ENCODE results near the gene MTHFSD. TPM values are rescaled to one million over a fixed set of nuclear protein-coding genes. Genes with fewer than 3 reads are reported as not detected.

The MTHFSD gene
- total RNA-seq, 1 donor: 15.9 TPM

DNA sequence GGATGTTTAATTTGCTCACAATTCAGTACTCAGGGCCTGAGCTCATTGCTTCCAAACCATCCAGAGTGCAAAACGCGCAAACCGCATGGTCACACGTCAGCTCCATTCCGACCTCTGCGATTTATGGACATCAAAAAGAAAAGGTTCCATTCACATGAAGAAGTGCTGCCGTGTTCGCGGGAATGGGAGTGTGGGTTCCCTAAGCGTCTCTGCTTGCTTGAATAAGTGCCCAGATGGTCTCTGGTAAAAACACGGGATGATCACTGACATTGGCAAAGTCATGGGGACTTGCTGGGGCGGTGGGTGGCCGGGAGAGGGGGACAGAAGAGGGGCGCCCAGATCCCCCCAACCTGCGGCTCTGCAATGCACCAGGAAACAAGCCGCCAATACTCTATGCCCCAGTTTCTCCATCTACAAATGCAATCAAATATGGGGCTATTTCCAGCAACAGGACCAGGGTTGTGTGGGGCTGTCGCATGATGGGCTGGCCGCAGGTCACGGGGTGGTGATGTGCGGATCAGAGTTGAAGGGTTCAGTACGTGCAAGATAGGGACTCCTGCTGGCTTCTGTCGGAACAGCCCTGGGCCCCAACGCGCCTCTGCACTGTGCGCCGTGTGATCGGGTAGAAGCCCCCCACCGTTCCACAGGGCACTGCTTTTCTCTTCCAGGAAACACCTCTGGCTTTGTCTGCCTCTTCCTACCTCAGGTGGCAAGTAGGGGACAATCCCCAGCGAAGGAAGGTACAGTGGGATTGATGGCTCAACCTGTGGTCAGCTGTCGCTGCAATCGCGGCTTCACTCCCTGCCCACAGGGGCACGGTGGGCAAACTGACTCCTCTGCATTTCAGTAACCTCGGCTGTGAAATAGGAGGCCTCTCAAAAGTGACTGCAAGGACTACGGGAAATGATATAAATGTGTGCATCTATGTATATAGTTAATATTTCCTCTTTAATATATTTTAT, 33.5 kb downstream of the MTHFSD start:
- TF ChIP-seq, protein P1, sequence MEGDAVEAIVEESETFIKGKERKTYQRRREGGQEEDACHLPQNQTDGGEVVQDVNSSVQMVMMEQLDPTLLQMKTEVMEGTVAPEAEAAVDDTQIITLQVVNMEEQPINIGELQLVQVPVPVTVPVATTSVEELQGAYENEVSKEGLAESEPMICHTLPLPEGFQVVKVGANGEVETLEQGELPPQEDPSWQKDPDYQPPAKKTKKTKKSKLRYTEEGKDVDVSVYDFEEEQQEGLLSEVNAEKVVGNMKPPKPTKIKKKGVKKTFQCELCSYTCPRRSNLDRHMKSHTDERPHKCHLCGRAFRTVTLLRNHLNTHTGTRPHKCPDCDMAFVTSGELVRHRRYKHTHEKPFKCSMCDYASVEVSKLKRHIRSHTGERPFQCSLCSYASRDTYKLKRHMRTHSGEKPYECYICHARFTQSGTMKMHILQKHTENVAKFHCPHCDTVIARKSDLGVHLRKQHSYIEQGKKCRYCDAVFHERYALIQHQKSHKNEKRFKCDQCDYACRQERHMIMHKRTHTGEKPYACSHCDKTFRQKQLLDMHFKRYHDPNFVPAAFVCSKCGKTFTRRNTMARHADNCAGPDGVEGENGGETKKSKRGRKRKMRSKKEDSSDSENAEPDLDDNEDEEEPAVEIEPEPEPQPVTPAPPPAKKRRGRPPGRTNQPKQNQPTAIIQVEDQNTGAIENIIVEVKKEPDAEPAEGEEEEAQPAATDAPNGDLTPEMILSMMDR (IDR thresholded peaks at IDR 0.05; ENCODE audit: insufficient read depth, low read length): no peak
- no peak for DNase-seq (ENCODE audit: low read depth)

GRCh38 chr16:86520317-86521210, 34.5 kb downstream of the MTHFSD start:
- peak overlapping the region; percentile 50 for H3K4me3 ChIP-seq (ENCODE audit: low read depth, low read length)
- TF ChIP-seq, protein P1 (IDR thresholded peaks at IDR 0.05; ENCODE audit: insufficient read depth, low read length): no peak
- DNase-seq (ENCODE audit: low read depth): no peak

More for the DNA sequence above, 33.5 kb downstream of the MTHFSD start:
- no peak overlapping the region for H3K4me3 ChIP-seq (ENCODE audit: low read depth, low read length)

- peak overlapping the region; percentile 50 for H3K4me3 ChIP-seq (ENCODE audit: low read depth, low read length)
Measured at GRCh38 chr16:86519649-86520316, 35.3 kb downstream of the MTHFSD start.

DNA sequence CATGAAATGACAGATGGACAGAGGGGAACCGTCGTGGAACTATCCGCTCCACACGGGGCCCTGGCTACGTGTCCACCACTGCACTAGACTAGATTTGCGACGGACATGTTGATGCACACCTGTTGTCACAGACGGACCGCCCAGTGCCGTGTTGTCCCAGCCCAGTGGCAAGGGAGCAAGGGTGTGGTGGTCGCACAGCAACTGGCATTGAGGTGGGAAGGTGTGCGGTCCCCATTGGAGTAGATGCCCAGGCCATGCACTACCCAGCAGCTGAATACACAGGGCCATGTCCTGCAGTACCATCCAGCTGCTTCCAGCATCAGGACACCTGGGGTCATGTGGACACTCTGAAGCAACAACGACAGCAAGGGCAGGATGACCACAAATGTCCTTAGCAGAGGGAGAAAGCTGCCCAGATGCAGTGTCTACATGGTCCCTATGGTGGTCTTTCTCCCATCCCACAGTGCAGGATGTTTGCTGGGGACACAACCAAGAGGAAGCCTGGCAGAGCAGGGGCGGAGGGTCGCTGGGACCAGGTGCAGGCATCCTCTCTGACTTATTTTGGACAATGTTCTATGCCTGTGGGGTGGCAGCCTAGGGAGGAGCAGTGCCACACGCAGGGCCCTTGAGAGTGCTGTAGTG, 35.9 kb downstream of the MTHFSD start:
- no peak overlapping the region for H3K4me3 ChIP-seq (ENCODE audit: low read depth, low read length)
- TF ChIP-seq, protein P1 (IDR thresholded peaks at IDR 0.05; ENCODE audit: insufficient read depth, low read length): no peak
- DNase-seq (ENCODE audit: low read depth): no peak

More at GRCh38 chr16:86519649-86520316, 35.3 kb downstream of the MTHFSD start:
- TF ChIP-seq, protein P1 (IDR thresholded peaks at IDR 0.05; ENCODE audit: insufficient read depth, low read length): peak; percentile 83
- peak; percentile 70 for DNase-seq (ENCODE audit: low read depth)

DNA sequence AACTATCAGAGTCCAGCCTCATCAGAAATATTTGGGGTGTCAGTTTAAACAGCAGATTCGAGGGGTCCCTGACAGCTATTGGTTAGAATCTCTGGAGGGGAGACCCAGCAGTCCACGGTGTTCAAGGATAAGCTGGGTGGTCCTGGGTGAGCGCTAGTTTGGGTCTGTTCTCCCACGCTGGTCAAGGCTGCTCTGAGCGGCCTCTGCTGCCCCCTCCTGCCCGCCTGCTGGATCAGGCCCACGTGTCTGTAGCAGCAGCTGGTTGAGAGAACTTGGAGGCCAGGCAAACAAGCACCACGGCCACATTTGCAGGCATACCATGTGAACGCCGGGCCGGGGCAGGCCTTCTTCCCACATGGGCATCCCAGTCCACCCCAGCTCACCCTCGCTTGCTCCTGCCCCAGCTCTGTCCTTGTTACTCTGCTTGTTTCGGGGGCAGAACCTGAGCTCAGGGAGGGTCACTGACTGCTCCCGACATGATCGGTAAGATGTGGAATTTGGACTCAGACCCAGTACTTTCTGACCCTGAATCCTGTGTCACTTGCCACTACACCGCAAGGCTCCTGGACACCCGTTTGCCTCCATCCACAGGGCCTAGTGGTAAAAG, 37.3 kb downstream of the MTHFSD start:
- H3K4me3 ChIP-seq (ENCODE audit: low read depth, low read length): no peak overlapping the region
- peak; percentile 68 for DNase-seq (ENCODE audit: low read depth)
- TF ChIP-seq, protein P1 (IDR thresholded peaks at IDR 0.05; ENCODE audit: insufficient read depth, low read length): peak; percentile 89
